Pancreas (tissue), 10 donors: Measurements from ENCODE around the gene PDGFA. TPM values are rescaled to one million over a fixed set of nuclear protein-coding genes. Genes with fewer than 3 reads are reported as not detected.

Source experiments
- ATAC-seq, 4 donors: fragments of 200-7000 bp; cut with Tn5 transposase; one replicate each; pipeline versions ENCODE4 v1.8.0 to v1.9.1; 2020; ENCODE audit warnings: mild to moderate bottlenecking in 4 of 4, moderate library complexity in 4 of 4
- DNase-seq, 6 donors: peaks; one replicate each; pipeline ENCODE4 v3.0.0-alpha.2; 2020
- FAIRE-seq: peaks from 2 replicates; lab custom pipeline; 2012; peaks lifted over from hg19 to GRCh38; lab: Jason Lieb, UNC
- H3K27ac ChIP-seq, 4 donors: fragments of 200-600 bp; sonication (generic); 1 replicate in 3 of 4; 2 replicates in 1 of 4; pipeline versions ENCODE4 v1.5.0 to v1.8.0; 2020
- H3K27me3 ChIP-seq, 4 donors: fragments of 200-600 bp; one replicate each; pipeline ENCODE4 v1.8.0; 2021
- H3K36me3 ChIP-seq, 3 donors: fragments of 200-600 bp; sonication (generic) in 1 of 3; one replicate each; pipeline versions ENCODE4 v1.5.0 to v1.8.0; 2020 to 2021
- H3K4me1 ChIP-seq, 3 donors: fragments of 200-600 bp; one replicate each; pipeline ENCODE4 v1.8.0; 2021
- H3K4me3 ChIP-seq, 4 donors: fragments of 200-600 bp; sonication (generic) in 2 of 4; one replicate each; pipeline versions ENCODE4 v1.5.0 to v1.8.0; 2020 to 2021
- H3K9me3 ChIP-seq, 4 donors: fragments of 200-600 bp; one replicate each; pipeline ENCODE4 v1.8.0; 2021
- CTCF ChIP-seq, 4 donors: fragments of 200-600 bp; sonication (generic) in 3 of 4; IDR thresholded peaks; one replicate each; pipeline versions ENCODE4 v1.5.0 to v1.8.0; 2021; ENCODE audit warnings: antibody characterized with exemption in 4 of 4
- WGBS, 2 donors: extraction: QIAGEN DNeasy Blood & Tissue Kit; methylation state at CpG; one replicate each; pipeline ENCODE4 v1.1.7; 2013; 5-methylcytosine and 5-hydroxymethylcytosine counted together
- intact Hi-C, 3 donors: fragments of 100-400 bp; cut with DNase I; formaldehyde crosslinking; loops; one replicate each; pipeline versions ENCODE4 v1.11.1 to v1.14.2; 2022
- polyA plus RNA-seq, 2 donors: library from polyadenylated mRNA; stranded (reverse); fragments of 200-250 nt; gene quantifications; one replicate each; pipeline ENCODE4 v1.2.3, GENCODE V29; 2013
- total RNA-seq, 6 donors: library from RNA; stranded (reverse); fragmentation: NEBNext Ultra II Directional in 4 of 6; extraction: Animal tissue kit (Norgen Biotek cat#: 25700) in 4 of 6; gene quantifications; one replicate each; pipeline versions ENCODE4 v1.2.1 to v1.2.4, GENCODE V29; 2021 to 2023
- donor health status: healthy with polysubstance abuse.
- donor health status: DM: no; HTN: no; CAD: no; lungs with moderate emphysema.
- donor health status: DM: no; HTN: no; CAD: no.
- donor health status: control.
- donor health status: control.
- donor health status: Bipolar disorder and iron deficiency.
- donor health status: DM: yes; HTN: yes; CAD: no.
- donor health status: DM: no; HTN: no; CAD: no.
- donor health status: DM: no; HTN: no; CAD: no.
- donor health status: DM: yes; HTN: yes; CAD: no.

Gene PDGFA
- total and polyA plus RNA-seq, 8 donors, result 53.3 to 175 (median 65.6) TPM

- DNase-seq (peak in 4 of 6 donors; percentile 4 to 83 (median 54)), FAIRE-seq (no peak), ATAC-seq (no peak)
- peaks cover 15 to 40% (median 16%) of the 10 kb centered on the region in 3 donors for H3K4me1 ChIP-seq
- no peaks in the 10 kb centered on the region for H3K9me3 ChIP-seq
- H3K4me3 ChIP-seq, result no peak overlapping the region
- TF ChIP-seq CTCF (IDR thresholded peaks at IDR 0.05), result no peak
- peaks cover 3 to 38% (median 14%) of the 10 kb centered on the region in 3 donors for H3K36me3 ChIP-seq
- H3K27me3 ChIP-seq, result no peaks in the 10 kb centered on the region
- intact Hi-C loops, result loop anchor here in 1 of 3 donors (5.0 kb wide), 1 partner anchor 173 kb away; no protein-coding TSS in a partner anchor
- WGBS, 2 donors, result 82 to 83% methylated on average over 17 of the region's 17 CpGs
- no peak overlapping the region for H3K27ac ChIP-seq
Observed at GRCh38 chr7:510131-510481, 9.5 kb downstream of the PDGFA start.

- H3K27ac ChIP-seq, result no peak overlapping the region
- no peak for TF ChIP-seq CTCF (IDR thresholded peaks at IDR 0.05)
- no peak for ATAC-seq
- no peak for FAIRE-seq
- H3K4me3 ChIP-seq, result no peak overlapping the region
- H3K9me3 ChIP-seq, result no peaks in the 10 kb centered on the region
- peak in 4 of 6 donors; percentile 4 to 46 (median 20) for DNase-seq
- H3K27me3 ChIP-seq, result no peaks in the 10 kb centered on the region
- peaks cover 3 to 38% (median 14%) of the 10 kb centered on the region in 3 donors for H3K36me3 ChIP-seq
- WGBS, 2 donors, result 94 to 95% methylated on average over 20 of the region's 20 CpGs
- peaks cover 20 to 42% (median 21%) of the 10 kb centered on the region in 3 donors for H3K4me1 ChIP-seq
- intact Hi-C loops, result loop anchor here in 2 of 3 donors (5.0 to 10.0 kb wide), 3 partner anchors 145 to 172 kb away; no protein-coding TSS in a partner anchor
Observed at GRCh38 chr7:509426-510130, 10.1 kb downstream of the PDGFA start.

GRCh38 chr7:508461-509170 lies 11.0 kb downstream of the PDGFA start:
- H3K4me3 ChIP-seq, result no peak overlapping the region
- FAIRE-seq (no peak), DNase-seq (peak in 4 of 6 donors; percentile 3 to 55 (median 42)), ATAC-seq (no peak)
- no peaks in the 10 kb centered on the region for H3K27me3 ChIP-seq
- no peak overlapping the region for H3K27ac ChIP-seq
- WGBS, 2 donors, result 90 to 96% methylated on average over 11 to 12 of the region's 12 CpGs
- no peaks in the 10 kb centered on the region for H3K9me3 ChIP-seq
- intact Hi-C loops, result loop anchor here in 2 of 3 donors (5.0 to 10.0 kb wide), 2 partner anchors 144 to 166 kb away; no protein-coding TSS in a partner anchor
- TF ChIP-seq CTCF (IDR thresholded peaks at IDR 0.05), result no peak
- peaks cover 3 to 38% (median 14%) of the 10 kb centered on the region in 3 donors for H3K36me3 ChIP-seq
- peaks cover 27 to 41% (median 30%) of the 10 kb centered on the region in 3 donors for H3K4me1 ChIP-seq

- ATAC-seq (no peak), FAIRE-seq (no peak), DNase-seq (peak in 4 of 6 donors; percentile 6 to 71 (median 42))
- H3K36me3 ChIP-seq, result peaks cover 3 to 38% (median 14%) of the 10 kb centered on the region in 3 donors
- no peaks in the 10 kb centered on the region for H3K9me3 ChIP-seq
- no peaks in the 10 kb centered on the region for H3K27me3 ChIP-seq
- H3K27ac ChIP-seq, result peak overlapping the region in 1 of 4 donors; percentile 41
- 83 to 88% methylated on average over 17 of the region's 17 CpGs for WGBS, 2 donors
- no peak for TF ChIP-seq CTCF (IDR thresholded peaks at IDR 0.05)
- intact Hi-C loops, result loop anchor here in 2 of 3 donors (5.0 to 10.0 kb wide), 2 partner anchors 143 to 165 kb away; no protein-coding TSS in a partner anchor
- H3K4me1 ChIP-seq, result peaks cover 33 to 45% (median 35%) of the 10 kb centered on the region in 3 donors
- H3K4me3 ChIP-seq, result no peak overlapping the region
Observed at GRCh38 chr7:507623-508300, 11.9 kb downstream of the PDGFA start.
